ENCODE measurements around the gene TSSK2. TPM values are rescaled to one million over a fixed set of nuclear protein-coding genes. Genes with fewer than 3 reads are reported as not detected.

TSSK2 gene
- total RNA-seq, 2 experiments from 2014 or later: not detected

DNA sequence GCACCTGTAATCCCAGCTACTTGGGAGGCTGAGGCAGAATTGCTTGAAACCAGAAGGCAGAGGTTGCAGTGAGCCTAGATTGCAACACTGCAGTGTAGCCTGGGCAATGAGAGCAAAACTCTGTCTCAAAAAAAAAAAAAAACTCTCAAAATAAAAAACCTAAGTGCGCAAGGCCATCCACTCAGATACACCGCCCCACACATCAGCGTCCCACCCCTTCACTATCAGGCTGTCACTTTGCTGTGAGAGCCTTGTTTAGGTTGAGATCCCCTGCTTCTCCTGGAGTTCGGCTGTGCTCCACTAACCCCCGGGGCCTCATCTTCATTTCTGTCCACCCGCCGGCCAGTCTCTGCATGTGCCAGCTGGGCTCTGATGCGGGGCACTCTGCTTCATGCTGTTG lies 35.3 kb downstream of the TSSK2 start:
- H3K4me3 Mint-ChIP-seq: no peak overlapping the region
- DNase-seq: no peak
- H3K27ac Mint-ChIP-seq: no peak overlapping the region
- H3K36me3 Mint-ChIP-seq: no peaks in the 10 kb centered on the region
- CTCF ChIA-PET: no interaction called here
- H3K4me1 Mint-ChIP-seq: peaks cover 14% of the 10 kb centered on the region
- H3K9me3 Mint-ChIP-seq (ENCODE audit: low read depth): no peaks in the 10 kb centered on the region
- H3K27me3 Mint-ChIP-seq: peaks cover 48% of the 10 kb centered on the region
- ATAC-seq: no peak

- ATAC-seq: no peak
- H3K9me3 Mint-ChIP-seq (ENCODE audit: low read depth): no peaks in the 10 kb centered on the region
These were observed 36.2 kb downstream of the TSSK2 start for GRCh38 chr22:19167106-19167869.

GRCh38 chr22:19168088-19168890 lies 37.2 kb downstream of the TSSK2 start:
- Mint-ChIP-seq H3K27me3 (peaks cover 48% of the 10 kb centered on the region), H3K4me1 (peaks cover 27% of the 10 kb centered on the region), H3K27ac (no peak overlapping the region), H3K9me3 (ENCODE audit: low read depth) (no peaks in the 10 kb centered on the region), H3K4me3 (no peak overlapping the region), H3K36me3 (no peaks in the 10 kb centered on the region)
- CTCF ChIA-PET: interaction anchor here (2.6 kb wide), 1 partner anchor 462 kb away, joined by 9 read pairs; no protein-coding TSS in a partner anchor
- ATAC-seq (no peak), DNase-seq (no peak)

More at GRCh38 chr22:19167106-19167869, 36.2 kb downstream of the TSSK2 start:
- Mint-ChIP-seq H3K36me3 (no peaks in the 10 kb centered on the region), H3K27ac (no peak overlapping the region), H3K4me1 (peaks cover 17% of the 10 kb centered on the region), H3K4me3 (no peak overlapping the region), H3K27me3 (peaks cover 48% of the 10 kb centered on the region)
- CTCF ChIA-PET: no interaction called here
- no peak for DNase-seq

GRCh38 chr22:19169002-19169946 lies 38.2 kb downstream of the TSSK2 start:
- no peak overlapping the region for H3K4me3 Mint-ChIP-seq

DNA sequence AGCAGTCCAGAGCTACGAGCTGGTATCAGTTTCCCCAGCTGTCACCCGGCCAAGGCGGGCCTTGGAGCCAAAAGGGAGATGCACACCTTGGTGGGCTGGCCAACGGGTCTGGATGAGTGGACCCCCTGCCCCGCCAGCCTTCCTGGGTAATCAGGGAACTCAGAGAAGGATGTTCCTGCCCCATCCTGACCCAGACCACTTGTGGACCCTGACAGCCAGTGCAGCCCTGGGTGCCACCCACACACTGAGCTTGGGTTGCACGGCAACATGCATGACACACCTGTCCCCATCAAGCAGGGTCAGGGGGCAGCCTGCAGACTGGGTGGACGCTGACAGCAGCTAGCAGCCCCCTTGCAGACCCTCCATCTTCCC lies 38.8 kb downstream of the TSSK2 start:
- Mint-ChIP-seq H3K27me3 (peaks cover 45% of the 10 kb centered on the region), H3K9me3 (ENCODE audit: low read depth) (no peaks in the 10 kb centered on the region), H3K4me1 (peaks cover 36% of the 10 kb centered on the region), H3K36me3 (no peaks in the 10 kb centered on the region), H3K27ac (no peak overlapping the region), H3K4me3 (no peak overlapping the region)
- ATAC-seq (no peak), DNase-seq (no peak)
- CTCF ChIA-PET: interaction anchor here (2.6 kb wide), 1 partner anchor 460 kb away, joined by 9 read pairs; no protein-coding TSS in a partner anchor

More at GRCh38 chr22:19169002-19169946, 38.2 kb downstream of the TSSK2 start:
- peaks cover 48% of the 10 kb centered on the region for H3K27me3 Mint-ChIP-seq
- ATAC-seq (no peak), DNase-seq (no peak)
- H3K9me3 Mint-ChIP-seq (ENCODE audit: low read depth): no peaks in the 10 kb centered on the region
- H3K4me1 Mint-ChIP-seq: peaks cover 33% of the 10 kb centered on the region
- no peaks in the 10 kb centered on the region for H3K36me3 Mint-ChIP-seq
- CTCF ChIA-PET: interaction anchor here (2.6 kb wide), 1 partner anchor 461 kb away, joined by 9 read pairs; no protein-coding TSS in a partner anchor
- H3K27ac Mint-ChIP-seq: no peak overlapping the region

DNA sequence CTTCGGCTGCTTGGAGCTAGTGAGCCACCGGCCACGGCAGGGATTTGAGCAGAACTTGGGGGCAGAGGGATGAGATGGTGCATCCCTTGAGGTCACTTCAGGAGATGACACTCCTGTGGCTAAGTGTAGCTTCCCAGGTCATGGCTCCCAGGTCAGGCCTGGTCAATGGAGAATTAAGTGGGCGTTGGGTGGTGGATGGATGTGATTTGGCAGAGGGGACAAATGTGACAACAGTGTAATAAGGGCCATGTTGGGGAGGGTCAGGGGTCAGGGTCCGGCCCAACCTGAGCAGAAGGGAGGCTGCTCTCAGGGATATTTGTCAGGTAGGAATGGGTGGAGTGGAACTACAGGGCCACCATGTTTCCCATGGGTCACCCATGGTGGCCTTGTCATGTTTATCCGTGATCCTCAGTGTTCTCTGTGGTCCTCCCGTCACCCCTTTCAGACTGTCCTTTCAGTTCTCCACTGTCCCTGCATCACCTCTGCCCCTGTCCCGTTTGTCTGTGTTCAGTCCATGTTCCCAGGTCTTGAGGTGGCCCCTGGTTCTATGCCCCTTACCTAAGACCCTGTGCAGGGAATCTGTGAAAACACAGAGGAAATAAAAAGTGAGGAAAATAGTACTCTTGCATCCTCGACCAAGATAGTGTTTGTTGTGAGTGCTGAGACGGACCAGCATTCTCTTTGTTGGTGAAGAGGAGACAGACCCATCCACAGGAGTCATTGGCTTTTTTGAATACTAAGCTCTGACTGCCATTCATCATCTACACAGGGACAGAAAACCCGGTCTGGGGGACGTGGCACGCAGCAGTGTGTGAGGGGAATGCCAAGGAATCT lies 41.3 kb downstream of the TSSK2 start:
- ATAC-seq (no peak), DNase-seq (no peak)
- CTCF ChIA-PET: interaction anchor here (0.6 to 1.3 kb wide), 2 partner anchors 28 to 287 kb away, joined by 3 to 4 read pairs; partner anchors contain the start of gene ESS2
- Mint-ChIP-seq H3K4me3 (peak overlapping the region; percentile 88), H3K36me3 (no peaks in the 10 kb centered on the region), H3K4me1 (peaks cover 40% of the 10 kb centered on the region), H3K9me3 (ENCODE audit: low read depth) (no peaks in the 10 kb centered on the region), H3K27ac (peak overlapping the region; percentile 82), H3K27me3 (peaks cover 34% of the 10 kb centered on the region)

DNA sequence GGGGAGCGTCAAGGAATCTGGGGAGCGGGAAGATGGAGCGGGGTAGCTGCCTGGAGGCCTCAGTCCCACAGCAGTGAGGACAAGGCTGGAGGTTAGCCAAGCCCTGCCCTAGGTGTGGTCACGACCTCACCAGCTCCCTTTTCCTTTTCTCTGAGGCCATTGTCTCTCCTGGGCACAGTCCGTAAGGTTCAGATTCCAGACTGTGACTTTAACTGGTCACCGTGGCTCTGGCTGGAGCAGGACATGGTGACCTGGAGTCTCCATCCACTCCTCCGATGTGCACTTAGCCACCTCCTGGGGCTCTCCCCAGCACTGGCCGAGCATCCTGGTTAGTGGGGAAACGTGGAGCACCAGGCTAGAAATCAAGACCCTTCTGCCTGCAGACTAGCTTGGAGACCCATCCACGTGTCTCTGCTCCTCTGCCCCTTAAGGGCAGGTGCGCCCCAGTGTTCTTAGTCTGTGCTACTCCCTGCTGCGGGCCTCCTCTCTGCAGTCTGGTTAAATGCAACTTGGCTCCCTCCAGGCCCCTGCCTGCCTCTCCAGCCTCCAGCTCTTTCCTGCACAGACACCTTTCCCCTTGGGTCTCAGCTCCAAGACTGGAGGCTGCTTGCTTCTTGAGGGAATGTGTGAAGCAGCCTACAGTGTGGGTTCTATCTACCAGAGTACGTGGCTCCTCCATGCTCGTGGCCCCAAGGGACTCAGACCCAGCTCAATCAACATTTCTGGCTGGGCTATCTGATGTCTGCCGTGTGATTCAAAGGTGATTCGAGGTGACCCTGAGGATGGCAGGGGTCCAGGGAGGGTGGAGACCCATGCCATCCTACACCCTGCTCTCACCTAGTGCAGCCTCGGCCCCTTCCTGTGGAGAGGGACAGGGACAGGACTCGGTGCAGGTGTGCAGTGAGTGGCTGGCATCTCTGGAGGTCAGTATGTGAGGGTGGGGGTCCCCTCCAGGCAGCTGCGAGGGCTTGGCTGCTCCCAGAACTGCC lies 42.2 kb downstream of the TSSK2 start:
- CTCF ChIA-PET: interaction anchor here (0.6 to 1.3 kb wide), 3 partner anchors 29 to 286 kb away, joined by 3 to 5 read pairs (median 4); partner anchors contain the start of gene ESS2
- peaks cover 24% of the 10 kb centered on the region for H3K27me3 Mint-ChIP-seq
- peak overlapping the region; percentile 88 for H3K4me3 Mint-ChIP-seq
- ATAC-seq (no peak), DNase-seq (no peak)
- H3K36me3 Mint-ChIP-seq: no peaks in the 10 kb centered on the region
- H3K4me1 Mint-ChIP-seq: peaks cover 42% of the 10 kb centered on the region
- no peaks in the 10 kb centered on the region for H3K9me3 Mint-ChIP-seq (ENCODE audit: low read depth)
- H3K27ac Mint-ChIP-seq: peak overlapping the region; percentile 64

- Mint-ChIP-seq H3K4me3 (no peak overlapping the region), H3K36me3 (no peaks in the 10 kb centered on the region), H3K4me1 (peaks cover 42% of the 10 kb centered on the region), H3K27me3 (peaks cover 15% of the 10 kb centered on the region), H3K9me3 (ENCODE audit: low read depth) (no peaks in the 10 kb centered on the region), H3K27ac (peak overlapping the region; percentile 45)
- CTCF ChIA-PET: interaction anchor here (1.3 kb wide), 1 partner anchor 30 kb away, joined by 5 read pairs; the partner anchor contains the start of gene ESS2
- ATAC-seq: no peak
- no peak for DNase-seq
These were observed 43.3 kb downstream of the TSSK2 start for GRCh38 chr22:19174106-19175025.

DNA sequence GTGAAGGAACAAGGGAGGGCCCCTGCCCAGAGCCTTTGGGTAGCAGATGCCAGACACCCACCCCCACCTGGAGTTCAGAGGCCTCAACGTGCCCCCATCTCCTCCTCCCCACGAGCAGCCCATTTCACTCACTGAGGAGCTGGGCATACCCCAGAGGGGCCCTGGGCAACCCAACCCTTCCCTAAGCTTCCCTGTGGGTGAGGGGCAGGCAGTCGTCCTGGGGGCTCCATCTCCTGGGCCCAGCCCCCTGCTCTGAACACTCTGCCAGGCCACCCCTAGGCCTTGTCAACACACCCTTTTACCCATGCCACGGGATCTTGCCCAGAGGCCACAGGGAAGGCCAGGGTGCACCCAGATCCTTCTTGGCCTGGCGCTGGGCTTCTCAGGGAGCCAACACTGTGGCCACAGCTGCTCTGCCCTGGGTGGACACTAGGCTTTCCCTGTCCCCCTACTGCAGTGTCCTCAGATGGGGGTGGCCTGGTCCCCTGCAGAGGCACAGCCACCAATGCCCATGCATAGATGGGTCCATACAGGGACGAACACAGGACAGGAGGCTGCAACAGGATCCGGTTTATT lies 44.0 kb downstream of the TSSK2 start:
- no peak overlapping the region for H3K27ac Mint-ChIP-seq
- H3K27me3 Mint-ChIP-seq: peaks cover 8% of the 10 kb centered on the region
- no peak for ATAC-seq
- DNase-seq: no peak
- no peaks in the 10 kb centered on the region for H3K9me3 Mint-ChIP-seq (ENCODE audit: low read depth)
- no peak overlapping the region for H3K4me3 Mint-ChIP-seq
- H3K4me1 Mint-ChIP-seq: peaks cover 45% of the 10 kb centered on the region
- CTCF ChIA-PET: interaction anchor here (1.3 kb wide), 1 partner anchor 31 kb away, joined by 5 read pairs; the partner anchor contains the start of gene ESS2
- no peaks in the 10 kb centered on the region for H3K36me3 Mint-ChIP-seq

GRCh38 chr22:19175602-19176174 lies 44.6 kb downstream of the TSSK2 start:
- Mint-ChIP-seq H3K27me3 (peaks cover 2% of the 10 kb centered on the region), H3K9me3 (ENCODE audit: low read depth) (no peaks in the 10 kb centered on the region)
- CTCF ChIA-PET: no interaction called here

More at GRCh38 chr22:19175602-19176174, 44.6 kb downstream of the TSSK2 start:
- peaks cover 39% of the 10 kb centered on the region for H3K4me1 Mint-ChIP-seq
- no peak for DNase-seq
- H3K4me3 Mint-ChIP-seq: peak overlapping the region; percentile 15
- ATAC-seq: no peak
- no peak overlapping the region for H3K27ac Mint-ChIP-seq
- H3K36me3 Mint-ChIP-seq: no peaks in the 10 kb centered on the region
